GOT3 (cell line): ENCODE results near the gene DOCK10.

Experiments used
- DNase-seq: peaks from one replicate; lab custom pipeline; 2025; ENCODE audit warnings: mixed read lengths; lab: John Stamatoyannopoulos, UW

The DOCK10 gene

GRCh38 chr2:224881846-224882245 lies 160.4 kb downstream of the DOCK10 start:
- no peak for DNase-seq

GRCh38 chr2:224876522-224876921 lies 165.7 kb downstream of the DOCK10 start:
- DNase-seq = no peak

GRCh38 chr2:224875841-224876240 lies 166.4 kb downstream of the DOCK10 start:
- no peak for DNase-seq

- no peak for DNase-seq
Observed at GRCh38 chr2:224875153-224875552, 167.1 kb downstream of the DOCK10 start.

GRCh38 chr2:224871813-224872212 lies 170.5 kb downstream of the DOCK10 start:
- DNase-seq = no peak

- DNase-seq = no peak
Observed at GRCh38 chr2:224870341-224870740, 171.9 kb downstream of the DOCK10 start.

GRCh38 chr2:224869601-224870233 lies 172.6 kb downstream of the DOCK10 start:
- no peak for DNase-seq

- DNase-seq = no peak
Observed at GRCh38 chr2:224865016-224865415, 177.3 kb downstream of the DOCK10 start.

GRCh38 chr2:224861266-224861665 lies 181.0 kb downstream of the DOCK10 start:
- DNase-seq = no peak

GRCh38 chr2:224860786-224861185 lies 181.5 kb downstream of the DOCK10 start:
- no peak for DNase-seq

- no peak for DNase-seq
Observed at GRCh38 chr2:224851811-224852210, 190.5 kb downstream of the DOCK10 start.

GRCh38 chr2:224850081-224850480 lies 192.2 kb downstream of the DOCK10 start:
- no peak for DNase-seq

GRCh38 chr2:224849264-224849663 lies 193.0 kb downstream of the DOCK10 start:
- no peak for DNase-seq

- DNase-seq = no peak
Observed at GRCh38 chr2:224847961-224848850, 194.1 kb downstream of the DOCK10 start.

GRCh38 chr2:224847381-224847780 lies 194.9 kb downstream of the DOCK10 start:
- no peak for DNase-seq

GRCh38 chr2:224846686-224847085 lies 195.6 kb downstream of the DOCK10 start:
- no peak for DNase-seq

- DNase-seq = no peak
Observed at GRCh38 chr2:224846161-224846560, 196.1 kb downstream of the DOCK10 start.

GRCh38 chr2:224843141-224843540 lies 199.1 kb downstream of the DOCK10 start:
- no peak for DNase-seq

- DNase-seq = no peak
Observed at GRCh38 chr2:224841910-224842309, 200.4 kb downstream of the DOCK10 start.

- DNase-seq = no peak
Observed at GRCh38 chr2:224838335-224838734, 203.9 kb downstream of the DOCK10 start.

GRCh38 chr2:224837558-224837957 lies 204.7 kb downstream of the DOCK10 start:
- no peak for DNase-seq

- DNase-seq = no peak
Observed at GRCh38 chr2:224837066-224837465, 205.2 kb downstream of the DOCK10 start.

GRCh38 chr2:224836263-224836662 lies 206.0 kb downstream of the DOCK10 start:
- DNase-seq = no peak
